T-helper 22 cell (primary cell): ENCODE measurements around the gene EEF1G.
"Not testable (repeated sequence)": the region's sequence is repeated elsewhere in the genome, so short reads cannot be mapped to it uniquely, and the experiment has no call there.

Experiments
- DNase-seq: peaks from one replicate; pipeline ENCODE4 v3.0.0-alpha.2; 2020; ENCODE audit warnings: low read depth

Gene EEF1G

GRCh38 chr11:62554387-62555167, 19.1 kb downstream of the EEF1G start:
- DNase-seq = no peak

GRCh38 chr11:62553839-62554361, 19.8 kb downstream of the EEF1G start:
- DNase-seq = no peak

- no peak for DNase-seq
Observed at GRCh38 chr11:62553080-62553838, 20.4 kb downstream of the EEF1G start.

- DNase-seq = no peak
Observed at GRCh38 chr11:62552485-62553079, 21.1 kb downstream of the EEF1G start.

- DNase-seq = not testable (repeated sequence)
Observed at GRCh38 chr11:62550478-62550877, 23.2 kb downstream of the EEF1G start.

- no peak for DNase-seq
Observed at GRCh38 chr11:62548545-62549335, 25.0 kb downstream of the EEF1G start.

- no peak for DNase-seq
Observed at GRCh38 chr11:62547691-62548281, 25.9 kb downstream of the EEF1G start.

- no peak for DNase-seq
Observed at GRCh38 chr11:62546929-62547625, 26.6 kb downstream of the EEF1G start.

GRCh38 chr11:62546244-62546928, 27.3 kb downstream of the EEF1G start, which contains the start of gene AHNAK:
Gene AHNAK (minus strand): TSS chr11:62546806. CDS start chr11:62536098, 10,708 bp downstream.
- peak; percentile 58 for DNase-seq

GRCh38 chr11:62545437-62546243, 28.1 kb downstream of the EEF1G start:
- peak; percentile 73 for DNase-seq

- DNase-seq = no peak
Observed at GRCh38 chr11:62544581-62545436, 28.9 kb downstream of the EEF1G start.

- no peak for DNase-seq
Observed at GRCh38 chr11:62543680-62544444, 29.8 kb downstream of the EEF1G start.

GRCh38 chr11:62542750-62543567, 30.7 kb downstream of the EEF1G start:
- peak; percentile 76 for DNase-seq

- no peak for DNase-seq
Observed at GRCh38 chr11:62542111-62542745, 31.5 kb downstream of the EEF1G start.

- no peak for DNase-seq
Observed at GRCh38 chr11:62540804-62541701, 32.6 kb downstream of the EEF1G start.
